Measurements from ENCODE around the gene TPMT.

The TPMT gene

DNA sequence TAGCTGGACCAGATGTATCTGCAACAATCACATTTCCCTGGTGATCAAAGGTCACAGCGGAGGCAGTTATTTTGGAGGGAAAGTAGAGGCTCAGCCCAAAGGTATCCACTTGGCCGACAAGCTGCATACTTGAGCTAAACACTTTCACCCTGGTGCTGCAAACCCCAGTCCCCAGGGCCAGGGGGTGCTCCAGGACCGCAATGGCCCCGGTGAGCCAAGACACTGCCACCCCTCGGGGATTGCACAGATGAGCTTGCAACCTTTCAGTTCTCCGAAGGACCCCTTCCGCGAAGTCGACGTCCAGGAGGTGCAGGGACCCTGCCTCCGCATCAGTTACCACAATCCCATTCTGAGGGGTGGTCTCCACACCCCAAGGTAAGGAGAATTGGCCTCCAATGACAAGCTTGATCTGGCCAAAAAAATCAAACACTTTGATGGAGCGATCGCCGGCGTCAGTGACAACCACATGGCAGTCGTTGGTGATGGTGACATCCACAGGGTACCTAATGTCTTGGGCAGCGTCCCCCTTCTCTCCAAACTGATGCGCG lies 33.2 kb downstream of the TPMT start:
- TF ChIP-seq CTCF (IDR thresholded peaks at IDR 0.05; ENCODE audit: control insufficient read depth, insufficient read depth, low read depth, low read length, missing control alignments) = no peak
- no peak for DNase-seq (ENCODE audit: low read depth)
- H3K4me3 ChIP-seq (ENCODE audit: control insufficient read depth, low read depth, low read length) = peak overlapping the region; percentile 35

DNA sequence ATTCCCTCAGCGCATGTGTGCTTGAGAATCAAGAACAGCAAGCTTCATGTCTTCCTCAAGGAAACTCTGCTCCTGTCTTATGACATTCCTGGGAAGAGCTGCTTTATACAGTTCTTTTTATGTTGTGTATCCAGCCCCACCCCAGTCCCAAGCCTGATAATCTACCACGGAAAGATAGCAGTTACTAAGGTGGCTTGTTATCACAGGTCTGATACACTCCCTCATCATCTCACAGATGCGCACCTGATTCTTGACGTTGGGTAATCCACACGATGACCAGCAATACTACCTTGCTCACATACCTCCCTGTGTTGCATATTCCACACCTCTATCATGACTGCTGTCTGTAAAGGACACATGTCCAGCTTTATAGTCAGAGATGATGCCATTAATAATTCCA lies 35.6 kb downstream of the TPMT start:
- no peak for TF ChIP-seq CTCF (IDR thresholded peaks at IDR 0.05; ENCODE audit: control insufficient read depth, insufficient read depth, low read depth, low read length, missing control alignments)
- no peak overlapping the region for H3K4me3 ChIP-seq (ENCODE audit: control insufficient read depth, low read depth, low read length)
- DNase-seq (ENCODE audit: low read depth) = no peak

DNA sequence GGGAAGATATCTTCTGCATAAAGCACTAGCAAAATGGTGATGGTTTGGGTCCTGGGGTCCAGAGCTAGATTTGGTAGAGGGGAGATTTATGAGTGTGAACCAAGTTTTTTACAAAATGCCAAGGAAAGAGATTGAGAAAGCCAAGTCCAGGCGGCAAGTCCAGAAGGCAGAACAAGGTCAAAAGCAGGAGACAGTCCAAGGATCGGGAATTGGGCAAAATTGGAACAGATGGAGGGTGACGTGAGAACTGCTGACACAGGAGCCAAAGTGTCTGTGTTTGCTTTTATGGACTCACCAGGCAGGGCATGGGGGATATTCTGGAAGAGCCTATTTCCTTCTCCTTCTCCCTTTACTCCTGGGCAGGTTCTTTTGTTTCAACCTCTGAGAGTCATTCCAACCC lies 36.5 kb downstream of the TPMT start:
- DNase-seq (ENCODE audit: low read depth) = no peak
- no peak for TF ChIP-seq CTCF (IDR thresholded peaks at IDR 0.05; ENCODE audit: control insufficient read depth, insufficient read depth, low read depth, low read length, missing control alignments)
- H3K4me3 ChIP-seq (ENCODE audit: control insufficient read depth, low read depth, low read length) = no peak overlapping the region

- H3K4me3 ChIP-seq (ENCODE audit: control insufficient read depth, low read depth, low read length) = no peak overlapping the region
Measured at GRCh38 chr6:18117136-18117535, 37.7 kb downstream of the TPMT start.

GRCh38 chr6:18115356-18115755 lies 39.5 kb downstream of the TPMT start:
- DNase-seq (ENCODE audit: low read depth) = no peak
- no peak for TF ChIP-seq CTCF (IDR thresholded peaks at IDR 0.05; ENCODE audit: control insufficient read depth, insufficient read depth, low read depth, low read length, missing control alignments)
- H3K4me3 ChIP-seq (ENCODE audit: control insufficient read depth, low read depth, low read length) = no peak overlapping the region

More at GRCh38 chr6:18117136-18117535, 37.7 kb downstream of the TPMT start:
- no peak for TF ChIP-seq CTCF (IDR thresholded peaks at IDR 0.05; ENCODE audit: control insufficient read depth, insufficient read depth, low read depth, low read length, missing control alignments)
- no peak for DNase-seq (ENCODE audit: low read depth)

DNA sequence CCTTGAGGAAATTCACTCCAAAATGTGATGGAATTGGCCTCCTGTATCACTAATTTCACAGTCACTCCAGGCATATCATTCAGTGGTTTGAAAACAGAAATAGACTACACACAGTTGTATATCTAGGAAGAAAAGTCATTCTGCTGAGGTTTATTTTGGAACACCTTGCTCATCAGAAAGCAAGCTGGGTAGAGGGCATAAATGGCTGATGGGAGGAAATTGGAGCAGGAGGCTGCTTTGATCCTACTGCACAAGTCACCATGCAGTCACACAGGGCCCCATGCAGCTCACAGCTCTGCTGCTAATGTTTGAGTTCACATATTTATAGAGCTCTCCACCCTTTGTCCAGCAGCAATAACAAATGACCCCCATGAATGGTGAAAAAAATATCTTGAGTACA lies 44.7 kb downstream of the TPMT start:
- TF ChIP-seq CTCF (IDR thresholded peaks at IDR 0.05; ENCODE audit: control insufficient read depth, insufficient read depth, low read depth, low read length, missing control alignments) = no peak
- DNase-seq (ENCODE audit: low read depth) = no peak

GRCh38 chr6:18107061-18107460 lies 47.8 kb downstream of the TPMT start:
- no peak for DNase-seq (ENCODE audit: low read depth)
- H3K4me3 ChIP-seq (ENCODE audit: control insufficient read depth, low read depth, low read length) = no peak overlapping the region
- no peak for TF ChIP-seq CTCF (IDR thresholded peaks at IDR 0.05; ENCODE audit: control insufficient read depth, insufficient read depth, low read depth, low read length, missing control alignments)

More for the DNA sequence above, 44.7 kb downstream of the TPMT start:
- no peak overlapping the region for H3K4me3 ChIP-seq (ENCODE audit: control insufficient read depth, low read depth, low read length)
